Activated naive CD4-positive, alpha-beta T cell treated with anti-CD3 and anti-CD28 coated beads, Interleukin-2, amount 10 ng/mL, durations not matched to agents 5 hours and 36 hours (primary cell): ENCODE results near the gene ELF2. TPM values are rescaled to one million over a fixed set of nuclear protein-coding genes. Genes with fewer than 3 reads are reported as not detected.

Source experiments
- total RNA-seq, 2 experiments: library from RNA; stranded (reverse); gene quantifications; one replicate each; pipeline ENCODE4 v1.2.3, GENCODE V29; 2021

The ELF2 gene
- 10 to 100 TPM; 42.5 to 44.1 TPM for total RNA-seq

DNA sequence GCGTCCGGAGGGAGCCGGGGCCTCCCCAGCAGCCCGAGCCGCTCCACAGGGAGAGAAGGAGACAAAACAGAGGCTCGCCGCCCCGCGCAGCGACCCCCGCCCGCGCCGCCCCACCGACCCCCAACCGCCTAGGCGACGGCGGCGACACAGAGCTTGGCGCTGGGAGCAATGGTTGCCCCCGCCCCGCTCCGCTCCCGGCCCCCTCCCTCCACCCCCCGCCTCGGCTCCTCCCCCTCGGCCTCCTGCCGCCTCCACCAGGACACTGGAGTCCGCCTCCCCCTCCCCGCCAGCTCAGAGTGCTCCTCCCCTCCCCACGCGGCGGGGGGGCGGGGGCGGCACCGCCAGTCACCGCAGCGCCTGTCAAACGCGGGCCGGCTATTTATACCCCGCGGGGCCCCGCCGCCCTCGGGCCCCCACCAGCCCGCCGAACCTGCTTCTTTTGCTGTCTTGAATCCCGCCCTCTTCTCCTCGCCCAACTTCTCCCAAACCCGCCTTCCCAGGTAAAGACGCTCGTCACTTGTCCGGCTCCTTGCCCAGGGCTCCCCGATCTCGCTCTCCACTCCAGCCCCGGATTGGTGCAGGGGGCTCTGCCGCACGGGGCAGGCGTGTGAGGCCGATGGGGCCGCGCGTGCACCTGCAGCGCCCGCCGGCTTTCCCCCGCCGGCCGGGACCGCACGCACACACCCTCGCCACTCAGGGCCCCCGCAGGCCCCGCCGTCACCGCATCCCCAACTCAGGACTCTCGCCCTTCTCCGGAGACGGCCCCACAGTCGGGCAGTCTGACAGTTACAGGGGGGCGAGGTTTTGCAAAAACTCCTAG lies at the start of gene ELF2:
Gene ELF2 (minus strand): TSS at position 170 of the 820 bp plus-strand sequence. CDS start 39,517 bp downstream, outside the sequence.

DNA sequence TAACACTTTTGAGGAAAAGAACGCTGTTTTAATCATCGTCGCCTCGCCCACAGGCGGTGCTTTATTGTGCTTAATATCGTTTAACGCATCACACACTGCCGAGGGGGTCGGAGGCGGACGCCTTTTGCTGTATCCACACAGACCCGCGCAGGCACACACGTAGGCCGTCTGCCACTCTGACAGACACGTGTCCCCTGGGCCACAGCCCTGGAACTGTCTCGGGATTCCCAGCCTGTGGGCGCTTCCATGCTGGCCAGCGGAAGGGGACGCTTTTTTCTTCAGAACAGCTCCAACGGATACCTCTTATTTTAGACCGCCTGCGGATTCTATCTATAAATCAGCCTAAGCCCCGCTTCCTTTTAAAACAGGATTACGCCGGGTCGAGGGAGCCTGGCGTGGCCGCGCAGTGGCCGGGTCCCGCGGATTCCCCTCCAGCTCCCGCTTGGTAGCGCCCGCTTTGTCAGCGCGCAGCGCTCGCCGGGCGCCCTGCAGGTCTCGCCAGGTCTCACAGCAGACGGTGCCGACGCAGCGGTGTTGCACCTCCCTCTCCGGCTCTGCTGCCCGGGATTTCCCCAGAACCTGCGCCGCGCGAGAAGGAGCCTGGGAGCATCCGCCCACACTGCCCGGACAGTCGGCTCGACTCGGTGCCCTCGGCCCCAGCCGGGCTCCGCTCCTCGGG lies 161.6 kb downstream of the ELF2 start, which contains the start of gene NOCT:
Gene NOCT (plus strand): TSS at position 513 of the 679 bp plus-strand sequence. CDS start 201 bp downstream, outside the sequence.

Other genes starting within 250 kb of the ELF2 start
- gene NOCT, start 161.4 kb downstream of the ELF2 start, total RNA-seq, result 1 to 10 TPM; 5.2 TPM
- not detected for gene MGARP, start 103.0 kb upstream of the ELF2 start, total RNA-seq
- gene NAA15, start 124.3 kb upstream of the ELF2 start, total RNA-seq, result 10 to 100 TPM; 40.6 to 42.2 TPM
- 10 to 100 TPM; 32.2 to 33.2 TPM for gene NDUFC1, start 125.3 kb upstream of the ELF2 start, total RNA-seq